Esophagus muscularis mucosa (tissue), 3 donors: Measurements from ENCODE around the gene MAP3K15.

ENCODE experiments used
- POLR2A ChIP-seq: fragments of 450-650 bp; IDR thresholded peaks from one replicate; pipeline ENCODE4 v1.6.1; 2017; ENCODE audit warnings: antibody characterized with exemption, moderate library complexity, mild to moderate bottlenecking, low read depth
- TF ChIP-seq, protein P1 (sequence below), 3 experiments: fragments of 200-600 bp in 2 of 3; fragments of 450-650 bp in 1 of 3; sonication (generic) in 2 of 3; IDR thresholded peaks; one replicate each; pipeline ENCODE4 v1.5.1; 2017 to 2019; ENCODE audit warnings: antibody characterized with exemption in 3 of 3, mild to moderate bottlenecking in 2 of 3, moderate library complexity in 1 of 3

DNA sequence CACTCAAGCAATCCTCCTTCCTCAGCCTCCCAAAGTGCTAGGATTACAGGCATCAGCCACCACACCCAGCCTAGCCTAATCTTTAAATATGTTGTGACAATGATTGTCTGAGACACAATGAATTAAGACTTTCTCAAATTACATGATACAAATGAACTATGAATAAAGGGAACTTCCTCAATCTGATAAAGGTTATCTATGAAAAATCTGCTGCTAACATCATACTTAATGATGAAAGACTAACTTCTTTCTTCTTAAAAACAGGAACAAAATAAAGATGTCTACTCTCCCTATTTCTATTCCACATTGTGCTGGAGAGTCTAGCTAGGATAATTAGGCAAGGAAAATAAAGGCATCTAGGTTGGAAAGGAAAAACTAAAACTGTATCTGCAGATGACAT, 111.6 kb downstream of the MAP3K15 start:
- TF ChIP-seq, protein P1, sequence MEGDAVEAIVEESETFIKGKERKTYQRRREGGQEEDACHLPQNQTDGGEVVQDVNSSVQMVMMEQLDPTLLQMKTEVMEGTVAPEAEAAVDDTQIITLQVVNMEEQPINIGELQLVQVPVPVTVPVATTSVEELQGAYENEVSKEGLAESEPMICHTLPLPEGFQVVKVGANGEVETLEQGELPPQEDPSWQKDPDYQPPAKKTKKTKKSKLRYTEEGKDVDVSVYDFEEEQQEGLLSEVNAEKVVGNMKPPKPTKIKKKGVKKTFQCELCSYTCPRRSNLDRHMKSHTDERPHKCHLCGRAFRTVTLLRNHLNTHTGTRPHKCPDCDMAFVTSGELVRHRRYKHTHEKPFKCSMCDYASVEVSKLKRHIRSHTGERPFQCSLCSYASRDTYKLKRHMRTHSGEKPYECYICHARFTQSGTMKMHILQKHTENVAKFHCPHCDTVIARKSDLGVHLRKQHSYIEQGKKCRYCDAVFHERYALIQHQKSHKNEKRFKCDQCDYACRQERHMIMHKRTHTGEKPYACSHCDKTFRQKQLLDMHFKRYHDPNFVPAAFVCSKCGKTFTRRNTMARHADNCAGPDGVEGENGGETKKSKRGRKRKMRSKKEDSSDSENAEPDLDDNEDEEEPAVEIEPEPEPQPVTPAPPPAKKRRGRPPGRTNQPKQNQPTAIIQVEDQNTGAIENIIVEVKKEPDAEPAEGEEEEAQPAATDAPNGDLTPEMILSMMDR (IDR thresholded peaks at IDR 0.05), result no peak
- TF ChIP-seq POLR2A, result no peak
